ENCODE data around the gene ADISSP.

Gene ADISSP

DNA sequence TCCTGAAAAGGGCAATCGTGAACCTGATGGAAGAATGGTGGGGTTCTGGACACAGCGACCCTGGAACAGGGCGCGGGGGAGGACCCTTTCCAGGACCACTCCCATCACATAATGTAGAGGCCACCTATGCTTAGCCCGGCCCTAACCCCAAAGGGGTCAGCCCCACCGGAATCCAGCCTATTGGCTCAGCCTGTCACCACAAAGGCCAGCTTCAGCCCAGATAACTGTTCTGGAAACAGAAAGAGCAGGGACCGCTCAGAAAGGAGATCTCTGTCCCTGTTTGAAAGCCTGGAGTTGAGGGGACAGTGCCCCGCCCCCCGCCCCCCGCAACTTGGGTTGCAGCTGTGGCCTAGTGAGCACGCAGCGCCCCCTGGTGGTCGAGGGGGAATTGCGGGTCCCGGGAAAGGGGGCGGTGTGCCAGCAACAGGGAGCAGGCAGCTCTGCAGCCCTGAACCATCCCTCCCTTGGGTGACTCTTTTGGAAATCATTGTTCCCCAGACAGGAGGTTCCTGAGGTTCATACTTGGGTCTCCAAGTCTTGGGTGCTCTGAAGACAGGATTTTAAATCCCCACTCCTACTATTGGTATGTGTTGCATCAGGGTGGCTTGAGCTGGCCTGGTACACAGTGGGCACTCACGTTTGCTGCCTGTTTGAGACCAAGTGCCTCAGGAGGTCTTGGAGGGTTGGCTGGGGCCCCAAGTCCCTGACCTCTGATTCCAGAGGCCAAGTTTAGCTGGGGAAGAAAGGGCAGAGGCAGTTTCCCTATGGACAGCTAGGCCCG is 56.7 kb downstream of the ADISSP start:
- no peak for DNase-seq

DNA sequence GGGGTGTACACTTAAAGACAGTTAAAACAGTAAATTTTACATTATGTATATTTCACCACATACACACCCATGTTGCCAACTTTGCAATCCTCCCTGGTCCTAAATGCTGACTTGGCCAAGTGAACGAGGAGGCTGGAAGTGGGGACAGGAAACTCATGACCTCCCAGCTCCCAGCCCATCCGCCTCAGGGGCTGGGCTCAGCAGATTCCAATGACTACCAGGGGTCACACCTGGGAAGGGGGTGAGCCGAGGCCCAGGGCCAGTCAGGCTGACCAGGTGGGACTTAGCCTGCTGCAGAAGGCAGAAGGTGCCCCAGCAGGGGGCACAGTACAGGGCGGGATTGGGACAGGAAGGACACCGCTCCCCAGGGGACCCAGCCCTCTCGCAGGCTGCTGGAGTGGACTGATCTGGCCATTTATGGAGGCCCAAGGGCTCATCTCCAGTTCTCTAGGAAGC is 57.5 kb downstream of the ADISSP start:
- no peak for DNase-seq

DNA sequence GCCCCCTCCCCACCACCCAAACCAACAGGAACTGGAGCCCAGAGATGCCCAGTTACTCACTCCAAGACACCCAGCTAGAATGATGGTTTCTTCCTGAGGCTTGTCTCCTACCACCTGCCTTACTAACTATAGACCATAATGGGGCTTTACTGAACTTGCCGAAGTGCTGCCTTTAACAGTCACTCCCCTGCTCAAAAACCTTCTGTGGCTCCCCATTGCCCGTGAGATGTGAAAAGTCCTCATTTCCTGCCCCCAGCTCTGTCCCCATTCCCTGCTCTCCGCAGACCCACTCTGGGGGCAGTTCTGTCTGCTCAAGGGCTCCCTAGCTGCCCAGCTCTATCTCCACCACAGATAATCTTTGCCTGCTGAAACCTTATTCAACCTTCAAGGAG is 60.0 kb downstream of the ADISSP start:
- DNase-seq = no peak

DNA sequence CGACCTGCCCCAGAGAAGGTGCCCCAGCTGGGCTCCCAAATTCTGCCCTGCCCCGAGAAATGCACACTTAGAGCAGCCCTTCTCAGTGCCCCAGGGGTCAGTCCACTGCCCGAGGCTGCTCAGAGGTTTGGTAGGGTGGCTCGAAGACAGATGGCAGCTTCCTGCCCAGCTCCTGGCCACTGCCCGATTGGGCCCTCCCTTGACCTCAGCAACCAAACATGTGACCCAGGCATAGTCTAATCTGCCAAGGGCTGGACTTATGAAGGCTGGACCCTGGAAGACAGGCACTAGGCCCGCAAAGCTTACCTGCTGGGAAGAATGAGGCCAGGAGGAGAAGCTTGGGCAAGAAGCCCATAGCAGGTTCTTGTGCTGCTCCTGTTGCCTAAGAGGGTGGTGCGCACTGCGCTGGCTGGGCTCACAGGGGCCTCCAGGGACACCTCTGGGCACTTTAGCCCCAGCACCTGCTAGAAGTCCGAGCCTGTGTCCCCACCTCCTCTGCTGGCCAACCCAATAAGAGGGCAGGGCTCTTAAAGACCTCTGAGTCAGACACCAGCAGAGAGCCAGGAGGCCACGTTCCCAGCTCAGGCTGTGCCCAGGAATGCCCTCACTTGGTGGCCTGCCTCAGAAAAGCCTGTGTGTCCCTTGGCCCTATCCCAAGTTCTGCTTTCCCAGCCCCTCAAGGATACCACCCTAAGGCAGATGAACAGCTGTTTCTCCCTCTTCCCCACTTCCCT is 60.6 kb downstream of the ADISSP start:
- DNase-seq = no peak

DNA sequence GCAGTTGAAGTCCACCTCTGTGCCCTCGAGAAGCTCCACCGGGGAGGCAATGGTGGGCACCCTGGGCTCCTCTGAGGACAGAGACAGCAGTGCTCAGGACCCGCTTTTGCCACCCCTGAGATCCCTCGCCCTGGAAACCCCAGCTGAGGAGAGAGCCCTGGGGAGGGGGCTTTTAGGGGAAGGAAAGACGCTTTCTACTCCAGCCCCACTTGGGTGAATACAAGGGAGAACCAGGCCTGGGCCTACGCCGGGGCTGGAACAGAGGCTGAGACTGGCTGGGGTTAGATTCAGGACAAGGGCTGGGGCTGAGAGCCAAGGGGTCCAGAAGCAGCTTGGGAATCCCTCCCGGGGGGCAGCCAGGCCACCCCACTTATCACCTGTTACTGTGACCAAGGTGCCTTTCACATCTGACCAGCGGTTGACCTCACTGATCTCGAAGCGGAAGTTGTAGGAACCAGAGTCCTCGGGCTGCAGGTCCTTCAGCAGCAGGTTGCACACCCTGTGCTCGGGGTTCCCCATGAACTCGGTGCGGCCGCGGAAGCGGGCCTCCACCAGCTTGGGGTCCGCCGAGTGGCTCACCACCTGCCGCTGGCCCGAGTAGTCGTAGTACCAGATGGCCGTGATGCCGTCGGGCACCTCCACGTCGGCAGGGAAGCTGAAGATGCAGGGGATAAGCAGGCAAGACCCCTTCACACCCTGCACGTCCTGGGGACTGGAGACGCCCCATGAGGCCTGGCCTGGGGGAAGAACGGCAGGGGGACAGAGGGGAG is 61.4 kb downstream of the ADISSP start:
- no peak for DNase-seq

DNA sequence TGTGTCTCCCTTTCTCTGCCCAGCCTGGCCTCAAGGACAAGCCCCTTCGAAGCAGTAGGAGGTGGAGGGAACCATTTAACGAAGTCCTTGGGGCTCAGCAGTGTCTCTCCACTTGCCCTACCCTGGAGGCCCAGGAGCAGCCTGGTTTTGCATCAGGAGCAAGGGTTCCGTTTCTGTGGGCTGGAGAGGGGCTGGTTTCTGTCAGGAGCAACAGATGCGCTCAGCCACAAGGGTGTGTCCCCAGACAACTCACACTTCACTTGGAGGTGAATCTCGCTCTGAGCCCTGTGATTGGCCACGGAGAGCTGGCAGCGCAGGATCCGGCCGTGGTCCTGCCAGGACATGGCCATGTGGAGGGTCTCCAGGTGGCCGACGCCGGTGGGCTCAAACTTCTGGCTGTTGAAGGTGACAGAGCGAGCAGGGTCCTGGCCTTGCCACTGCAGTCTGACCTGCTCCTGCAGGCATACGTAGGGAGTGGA is 62.0 kb downstream of the ADISSP start:
- DNase-seq = no peak

DNA sequence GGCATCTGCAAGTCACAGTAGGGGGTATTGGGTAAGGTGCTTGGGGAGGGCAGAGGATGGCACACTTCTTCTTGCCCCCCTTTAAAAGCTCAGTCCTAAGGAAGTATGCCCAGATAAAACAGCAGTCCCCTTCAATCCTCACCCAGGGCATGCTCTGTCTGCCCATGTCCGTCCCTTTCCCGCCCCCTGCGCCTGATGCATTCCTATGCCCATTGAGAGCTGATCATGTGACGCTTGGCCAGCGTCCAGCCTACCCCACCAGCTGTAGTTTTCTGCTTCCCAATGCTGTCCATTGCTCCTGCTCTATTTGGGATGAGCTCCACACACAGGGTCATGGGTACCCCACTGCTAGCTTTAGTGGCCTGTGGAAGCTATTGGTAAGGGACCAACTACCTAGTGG is 63.5 kb downstream of the ADISSP start:
- no peak for DNase-seq
